ENCODE measurements around the gene PCID2. TPM values are rescaled to one million over a fixed set of nuclear protein-coding genes. Genes with fewer than 3 reads are reported as not detected.
A peak's percentile ranks its signal among the peaks of the same experiment; 100 is the strongest.

The PCID2 gene
- total and polyA plus RNA-seq, 2 of the 13 experiments (the other 11 are each of a cell fraction or from before 2014, with no cell fraction given) = 65.0 to 111 TPM

- no peak for TF ChIP-seq ZNF207 (IDR thresholded peaks at IDR 0.05; ENCODE audit: borderline replicate concordance)
- no peak for TF ChIP-seq FUBP1 (CRISPR knock-in tag; IDR thresholded peaks at IDR 0.05; ENCODE audit: borderline replicate concordance)
- TF ChIP-seq GRHL1 (CRISPR knock-in tag; conservative IDR thresholded peaks at IDR 0.05) = no peak
- no peak for TF ChIP-seq ZNF234 (CRISPR knock-in tag; conservative IDR thresholded peaks at IDR 0.05)
- no peak; the same call in 1 of the 2 replicates for TF ChIP-seq ZNF12 (CRISPR knock-in tag; IDR thresholded peaks at IDR 0.05)
- TF ChIP-seq CREBL2 (CRISPR knock-in tag; IDR thresholded peaks at IDR 0.05; ENCODE audit: borderline replicate concordance) = no peak
- no peak for TF ChIP-seq ZNF652 (CRISPR knock-in tag; IDR thresholded peaks at IDR 0.05; ENCODE audit: borderline replicate concordance, low read depth)
- no peak for TF ChIP-seq CHD4 (IDR thresholded peaks at IDR 0.05; ENCODE audit: borderline replicate concordance, low read length)
- no peak for TF ChIP-seq TMF1 (CRISPR knock-in tag; IDR thresholded peaks at IDR 0.05; ENCODE audit: low read depth)
- TF ChIP-seq TEF (CRISPR knock-in tag; IDR thresholded peaks at IDR 0.05) = no peak
- no peak for TF ChIP-seq HOXA5 (CRISPR knock-in tag; IDR thresholded peaks at IDR 0.05)
- no peak for TF ChIP-seq SRSF4 (IDR thresholded peaks at IDR 0.05; ENCODE audit: low read depth, low read length, poor library complexity, severe bottlenecking)
- TF ChIP-seq ZNF570 (CRISPR knock-in tag; IDR thresholded peaks at IDR 0.05; ENCODE audit: borderline replicate concordance) = no peak
- no peak for TF ChIP-seq ZBTB21 (CRISPR knock-in tag; IDR thresholded peaks at IDR 0.05)
- TF ChIP-seq ZNF276 (CRISPR knock-in tag; IDR thresholded peaks at IDR 0.05; ENCODE audit: low read depth) = no peak
- no peak for TF ChIP-seq U2AF2 (IDR thresholded peaks at IDR 0.05; ENCODE audit: low read depth, low read length)
- TF ChIP-seq UBTF (CRISPR knock-in tag; IDR thresholded peaks at IDR 0.05) = peak; percentile 38; the same call in 1 of the 2 replicates
- no peak for TF ChIP-seq CENPX (CRISPR knock-in tag; IDR thresholded peaks at IDR 0.05)
- no peak for TF ChIP-seq MNT (IDR thresholded peaks at IDR 0.05)
- no peak for TF ChIP-seq RFXANK (CRISPR knock-in tag; IDR thresholded peaks at IDR 0.05)
Measured at GRCh38 chr13:113220141-113220598, 11.7 kb upstream of the PCID2 start (continued).

Data from HepG2 (cell line).